SU-DHL-6 (cell line): Measurements from ENCODE around the gene CHGA.

ENCODE experiments used
- H2AFZ ChIP-seq: fragments of 200-600 bp; sonication (generic); 2 replicates; pipeline ENCODE4 v1.6.1; 2014; ENCODE audit warnings: low read depth, mild to moderate bottlenecking, moderate library complexity, mixed read lengths, antibody characterized with exemption, low read length; ENCODE audit not compliant: severe bottlenecking
- H3F3A ChIP-seq: fragments of 200-600 bp; shearing (Covaris generic); 2 replicates; pipeline ENCODE4 v1.6.0; 2016; ENCODE audit warnings: antibody characterized with exemption, mild to moderate bottlenecking; ENCODE audit not compliant: insufficient read depth
- H3K27ac ChIP-seq: fragments of 200-600 bp; sonication (generic); 2 replicates; pipeline ENCODE4 v1.5.1; 2016; ENCODE audit warnings: low read depth, mild to moderate bottlenecking, low read length, moderate library complexity, mixed read lengths
- H3K27me3 ChIP-seq: fragments of 200-600 bp; sonication (generic), shearing (Covaris generic); 2 replicates; pipeline ENCODE4 v1.6.0; 2014; ENCODE audit warnings: mild to moderate bottlenecking, low read length
- H3K36me3 ChIP-seq: fragments of 200-600 bp; sonication (generic); 2 replicates; pipeline ENCODE4 v1.6.1; 2014; ENCODE audit warnings: mild to moderate bottlenecking, low read length, mixed read lengths
- H3K4me2 ChIP-seq: fragments of 300-600, 200-600 bp; shearing (Covaris generic), sonication (generic); 2 replicates; pipeline ENCODE4 v1.6.0; 2014; ENCODE audit warnings: low read length, low read depth, mild to moderate bottlenecking; ENCODE audit not compliant: poor library complexity, severe bottlenecking
- H3K4me3 ChIP-seq: fragments of 200-600 bp; sonication (generic); 2 replicates; pipeline ENCODE4 v1.5.1; 2014; ENCODE audit warnings: antibody characterized with exemption, low read length, mild to moderate bottlenecking, mixed read lengths; ENCODE audit not compliant: insufficient read depth, poor library complexity, severe bottlenecking
- H3K79me2 ChIP-seq: fragments of 200-600 bp; sonication (generic); 2 replicates; pipeline ENCODE4 v1.6.1; 2014; ENCODE audit warnings: mild to moderate bottlenecking, low read length, moderate library complexity; ENCODE audit not compliant: insufficient read depth
- H3K9ac ChIP-seq: fragments of 200-600 bp; sonication (generic); 2 replicates; pipeline ENCODE4 v1.7.0; 2014; ENCODE audit warnings: mild to moderate bottlenecking, low read length
- H3K9me2 ChIP-seq: fragments of 200-600 bp; sonication (generic); replicated peaks from 2 replicates; pipeline ENCODE4 v1.6.1; 2014; ENCODE audit warnings: low read length; ENCODE audit not compliant: insufficient read depth
- H3K9me3 ChIP-seq: fragments of 200-600 bp; sonication (generic); 2 replicates; pipeline ENCODE4 v1.6.1; 2014; ENCODE audit warnings: low read length, mixed read lengths; ENCODE audit not compliant: insufficient read depth
- H4K20me1 ChIP-seq: fragments of 200-600 bp; sonication (generic); 2 replicates; pipeline ENCODE4 v1.6.1; 2014; ENCODE audit warnings: low read depth, mild to moderate bottlenecking, antibody characterized with exemption, low read length, moderate library complexity, mixed read lengths
- EZH2phosphoT487 ChIP-seq: fragments of 200-600 bp; sonication (generic), shearing (Covaris generic); conservative IDR thresholded peaks from 2 replicates; pipeline ENCODE4 v1.6.1; 2018; ENCODE audit warnings: mild to moderate bottlenecking, antibody characterized with exemption, low read length, moderate library complexity, mixed read lengths
- TF ChIP-seq, protein P1 (sequence below): fragments of 200-600 bp; sonication (generic); IDR thresholded peaks from one replicate; pipeline ENCODE4 v1.5.1; 2017; ENCODE audit warnings: antibody characterized with exemption, mild to moderate bottlenecking, low read length, moderate library complexity; ENCODE audit not compliant: insufficient read depth, poor library complexity, severe bottlenecking

Gene CHGA

DNA sequence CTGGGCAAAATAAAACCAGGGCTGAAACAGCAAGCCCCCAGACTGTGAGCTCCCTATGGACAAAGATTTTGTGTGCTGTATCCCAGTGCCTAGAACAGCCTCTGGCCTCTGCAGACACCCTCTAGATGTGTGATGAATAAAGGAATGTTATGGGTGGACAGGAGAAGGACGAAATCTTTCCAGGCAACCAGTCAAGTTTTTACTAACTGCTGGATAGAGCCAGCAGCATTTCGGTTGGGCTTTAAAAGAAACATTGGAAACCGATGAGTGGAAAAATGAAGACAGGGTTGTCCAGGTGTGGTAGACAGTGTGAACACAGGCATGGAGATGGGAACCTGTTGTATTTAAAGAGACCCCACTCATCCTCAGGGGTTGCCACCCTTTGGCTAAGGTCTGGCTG, 4.0 kb downstream of the CHGA start:
- H3K79me2 ChIP-seq = no peaks in the 10 kb centered on the region
- H3K27ac ChIP-seq = no peak overlapping the region
- no peaks in the 10 kb centered on the region for H3K27me3 ChIP-seq
- H3K4me2 ChIP-seq = no peak overlapping the region
- no peaks in the 10 kb centered on the region for H3K9me3 ChIP-seq
- no peak overlapping the region for H3K4me3 ChIP-seq
- TF ChIP-seq, protein P1, sequence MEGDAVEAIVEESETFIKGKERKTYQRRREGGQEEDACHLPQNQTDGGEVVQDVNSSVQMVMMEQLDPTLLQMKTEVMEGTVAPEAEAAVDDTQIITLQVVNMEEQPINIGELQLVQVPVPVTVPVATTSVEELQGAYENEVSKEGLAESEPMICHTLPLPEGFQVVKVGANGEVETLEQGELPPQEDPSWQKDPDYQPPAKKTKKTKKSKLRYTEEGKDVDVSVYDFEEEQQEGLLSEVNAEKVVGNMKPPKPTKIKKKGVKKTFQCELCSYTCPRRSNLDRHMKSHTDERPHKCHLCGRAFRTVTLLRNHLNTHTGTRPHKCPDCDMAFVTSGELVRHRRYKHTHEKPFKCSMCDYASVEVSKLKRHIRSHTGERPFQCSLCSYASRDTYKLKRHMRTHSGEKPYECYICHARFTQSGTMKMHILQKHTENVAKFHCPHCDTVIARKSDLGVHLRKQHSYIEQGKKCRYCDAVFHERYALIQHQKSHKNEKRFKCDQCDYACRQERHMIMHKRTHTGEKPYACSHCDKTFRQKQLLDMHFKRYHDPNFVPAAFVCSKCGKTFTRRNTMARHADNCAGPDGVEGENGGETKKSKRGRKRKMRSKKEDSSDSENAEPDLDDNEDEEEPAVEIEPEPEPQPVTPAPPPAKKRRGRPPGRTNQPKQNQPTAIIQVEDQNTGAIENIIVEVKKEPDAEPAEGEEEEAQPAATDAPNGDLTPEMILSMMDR = no peak
- no peaks in the 10 kb centered on the region for H3K36me3 ChIP-seq
- no peaks in the 10 kb centered on the region for H3K9me2 ChIP-seq
- H2AFZ ChIP-seq = no peak overlapping the region
- H3F3A ChIP-seq = no peaks in the 10 kb centered on the region
- no peaks in the 10 kb centered on the region for H4K20me1 ChIP-seq
- no peak overlapping the region for H3K9ac ChIP-seq

DNA sequence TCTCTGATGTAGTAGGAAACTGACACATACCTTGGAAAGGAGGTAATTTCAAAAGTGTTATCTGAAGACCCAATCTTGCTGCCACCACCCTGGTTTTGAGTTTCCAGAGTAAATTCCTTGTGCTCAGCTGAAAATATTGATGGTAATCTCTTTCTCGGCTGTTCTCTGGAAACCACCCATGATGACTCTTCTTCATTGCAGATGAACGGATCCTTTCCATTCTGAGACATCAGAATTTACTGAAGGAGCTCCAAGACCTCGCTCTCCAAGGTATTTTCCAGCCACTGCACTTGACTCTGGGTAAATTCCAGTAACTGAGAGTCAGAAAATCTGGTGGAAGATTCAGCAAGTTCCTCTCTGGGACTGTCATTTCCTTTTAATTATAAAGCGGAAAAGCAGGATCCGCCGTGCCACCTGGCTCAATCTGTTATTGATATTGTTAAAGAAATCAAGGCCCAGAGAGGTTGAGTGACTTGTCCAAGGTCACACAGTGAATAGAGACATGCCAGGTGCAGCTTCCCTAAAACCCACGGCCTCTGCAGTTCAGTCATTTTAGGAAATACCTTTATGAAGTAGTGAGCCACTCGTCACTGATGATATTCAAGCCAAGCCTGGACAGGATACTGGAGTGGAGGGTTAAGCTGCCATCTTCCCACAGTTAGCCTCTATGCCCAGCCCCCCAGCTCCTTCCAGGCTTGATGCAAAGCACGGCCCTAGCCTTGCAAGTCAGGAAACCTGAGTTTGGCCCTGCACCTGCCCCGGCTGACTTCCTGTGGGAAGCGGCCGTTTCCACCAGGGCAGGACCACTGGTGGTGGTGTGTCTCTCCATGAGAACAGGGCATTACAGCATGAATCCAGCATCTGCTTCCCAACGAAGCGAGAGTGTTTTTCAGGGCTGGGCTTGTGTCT, 4.7 kb downstream of the CHGA start:
- Histone ChIP-seq H3K9me3 (no peaks in the 10 kb centered on the region), H4K20me1 (no peaks in the 10 kb centered on the region), H3F3A (no peaks in the 10 kb centered on the region), H2AFZ (no peak overlapping the region), H3K9me2 (no peaks in the 10 kb centered on the region), H3K27me3 (no peaks in the 10 kb centered on the region), H3K9ac (no peak overlapping the region), H3K4me2 (no peak overlapping the region), H3K4me3 (no peak overlapping the region), H3K36me3 (no peaks in the 10 kb centered on the region), H3K79me2 (no peaks in the 10 kb centered on the region), H3K27ac (no peak overlapping the region)
- TF ChIP-seq, protein P1 = no peak

DNA sequence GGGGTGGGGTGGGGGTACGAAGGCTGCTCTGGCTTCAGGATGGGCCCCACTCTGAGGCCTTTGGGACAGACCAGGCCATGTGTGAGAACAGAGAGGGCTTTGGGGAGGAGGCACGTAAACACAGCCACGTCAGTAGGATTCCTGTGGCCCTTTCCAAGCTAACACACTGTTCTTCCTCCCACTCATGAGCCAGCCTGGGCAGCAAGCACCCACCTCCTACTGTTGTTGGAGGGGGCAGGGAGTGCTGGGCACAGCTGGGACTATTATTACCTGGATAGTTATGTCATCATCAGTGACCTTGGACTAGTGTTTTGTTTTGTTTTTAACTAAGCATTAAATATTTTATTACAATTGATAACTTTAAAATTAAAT, 5.3 kb downstream of the CHGA start:
- H3K79me2 ChIP-seq = no peaks in the 10 kb centered on the region
- no peak overlapping the region for H3K9ac ChIP-seq
- H3K36me3 ChIP-seq = no peaks in the 10 kb centered on the region
- no peak overlapping the region for H3K27ac ChIP-seq
- TF ChIP-seq, protein P1 = no peak
- no peak for TF ChIP-seq EZH2phosphoT487
- H3K9me2 ChIP-seq = no peaks in the 10 kb centered on the region
- no peak overlapping the region for H2AFZ ChIP-seq
- no peak overlapping the region for H3K4me2 ChIP-seq
- H4K20me1 ChIP-seq = no peaks in the 10 kb centered on the region
- H3K27me3 ChIP-seq = no peaks in the 10 kb centered on the region
- no peaks in the 10 kb centered on the region for H3F3A ChIP-seq
- H3K9me3 ChIP-seq = no peaks in the 10 kb centered on the region
- H3K4me3 ChIP-seq = no peak overlapping the region
